Measurements from ENCODE around the gene WFIKKN1. TPM values are rescaled to one million over a fixed set of nuclear protein-coding genes. Genes with fewer than 3 reads are reported as not detected.
A peak's percentile ranks its signal among the peaks of the same experiment; 100 is the strongest.

WFIKKN1 gene
- polyA plus RNA-seq, 10 donors: 0.18 to 0.79 (median 0.40) TPM

- DNase-seq: no peak
These were observed 40.8 kb downstream of the WFIKKN1 start for GRCh38 chr16:671353-672131.

GRCh38 chr16:672371-672770 lies 41.6 kb downstream of the WFIKKN1 start:
- no peak for DNase-seq

DNA sequence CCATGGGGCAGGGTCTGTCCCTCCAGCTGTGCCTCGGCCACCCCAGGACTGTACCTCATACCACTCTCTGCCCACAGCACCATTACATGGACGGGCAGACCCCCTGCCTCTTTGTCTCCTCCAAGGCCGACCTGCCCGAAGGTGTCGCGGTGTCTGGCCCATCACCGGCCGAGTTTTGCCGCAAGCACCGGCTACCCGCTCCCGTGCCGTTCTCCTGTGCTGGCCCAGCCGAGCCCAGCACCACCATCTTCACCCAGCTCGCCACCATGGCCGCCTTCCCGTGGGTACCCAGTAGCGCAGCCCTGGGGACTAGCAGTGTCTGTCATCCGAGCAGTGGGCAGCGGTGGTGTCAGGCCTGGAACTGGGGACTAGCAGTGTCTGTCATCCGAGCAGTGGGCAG lies 42.1 kb downstream of the WFIKKN1 start:
- no peak for DNase-seq

- no peak for DNase-seq
These were observed 42.7 kb downstream of the WFIKKN1 start for GRCh38 chr16:673399-673991.

DNA sequence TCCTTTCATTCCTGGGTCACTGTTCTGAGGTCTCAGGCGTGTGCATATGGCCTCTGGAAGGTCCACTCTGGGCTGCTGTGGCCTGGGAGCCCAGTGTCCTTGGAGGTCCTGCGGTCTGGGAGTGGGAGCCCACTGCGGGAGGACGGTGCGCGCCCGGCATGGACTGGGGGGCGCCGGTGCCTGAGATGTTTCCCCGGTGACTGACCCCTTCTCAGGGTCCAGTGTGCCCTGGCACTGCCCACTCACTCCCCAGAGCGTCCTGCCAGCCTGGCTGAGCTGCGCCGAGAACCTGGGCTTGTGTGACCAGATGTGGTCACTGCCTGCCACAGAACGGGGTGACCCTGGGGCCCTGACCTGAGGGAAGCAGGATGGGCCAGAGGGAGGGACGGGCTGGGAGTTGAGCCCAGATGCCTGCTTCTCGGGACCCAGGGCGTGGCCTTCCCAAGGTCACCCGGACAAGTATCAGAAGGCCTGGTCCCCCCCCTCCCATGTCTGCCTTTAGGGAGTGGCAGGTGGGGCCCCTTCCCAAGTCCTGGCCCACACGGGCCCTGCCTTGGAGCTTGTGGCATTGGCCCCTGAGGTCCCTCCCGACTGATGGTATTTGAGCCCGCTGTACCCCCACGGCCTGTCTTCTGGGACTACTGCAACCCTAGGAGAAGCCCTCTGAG lies 43.6 kb downstream of the WFIKKN1 start:
- DNase-seq: no peak

- DNase-seq: peak in 1 of 3 donors; percentile 49
These were observed 44.4 kb downstream of the WFIKKN1 start, which contains the start of gene RHBDL1 for GRCh38 chr16:674968-675883. Gene RHBDL1 (plus strand): TSS chr16:675671. CDS start chr16:675791, 120 bp downstream.

GRCh38 chr16:675884-676564 lies 45.2 kb downstream of the WFIKKN1 start:
- no peak for DNase-seq

- DNase-seq: no peak
These were observed 45.7 kb downstream of the WFIKKN1 start for GRCh38 chr16:676565-676902.

GRCh38 chr16:676913-677312 lies 46.1 kb downstream of the WFIKKN1 start:
- no peak for DNase-seq

- no peak for DNase-seq
These were observed 46.8 kb downstream of the WFIKKN1 start for GRCh38 chr16:677316-678190.

DNA sequence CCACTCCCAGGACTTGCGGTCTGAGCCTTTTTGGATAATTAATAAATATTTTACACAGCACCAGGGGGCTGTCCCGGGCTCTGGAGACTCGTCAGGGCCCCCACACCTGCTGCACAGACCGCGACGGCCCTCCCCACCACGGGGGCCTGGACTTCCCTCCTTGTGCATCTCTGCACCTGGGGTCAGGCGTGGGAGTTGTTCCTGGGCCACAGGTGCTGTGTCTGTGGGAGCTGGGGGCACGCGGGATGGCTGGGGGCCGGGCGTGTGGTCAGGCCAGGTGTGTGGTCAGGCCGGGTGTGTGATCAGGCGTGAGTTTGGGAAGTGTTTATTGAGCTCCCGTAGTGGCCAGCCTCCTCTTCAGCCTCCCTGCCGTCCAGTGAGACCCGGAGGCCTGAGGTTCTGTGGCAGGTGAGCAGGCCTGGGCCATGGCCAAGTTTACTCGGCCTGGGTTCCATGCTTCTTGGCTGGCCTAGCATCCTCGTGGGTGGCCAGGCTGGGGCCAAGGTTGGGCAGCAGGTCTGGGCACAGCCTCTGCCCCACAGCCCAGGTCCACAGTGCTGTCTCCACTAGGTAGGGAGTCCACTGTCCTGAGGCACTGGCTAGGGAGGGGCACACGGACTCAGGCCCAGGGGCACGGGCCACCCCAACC lies 47.5 kb downstream of the WFIKKN1 start:
- no peak for DNase-seq

- peak; percentile 45 to 88 (median 66) for DNase-seq
These were observed 48.4 kb downstream of the WFIKKN1 start for GRCh38 chr16:678858-679813.

DNA sequence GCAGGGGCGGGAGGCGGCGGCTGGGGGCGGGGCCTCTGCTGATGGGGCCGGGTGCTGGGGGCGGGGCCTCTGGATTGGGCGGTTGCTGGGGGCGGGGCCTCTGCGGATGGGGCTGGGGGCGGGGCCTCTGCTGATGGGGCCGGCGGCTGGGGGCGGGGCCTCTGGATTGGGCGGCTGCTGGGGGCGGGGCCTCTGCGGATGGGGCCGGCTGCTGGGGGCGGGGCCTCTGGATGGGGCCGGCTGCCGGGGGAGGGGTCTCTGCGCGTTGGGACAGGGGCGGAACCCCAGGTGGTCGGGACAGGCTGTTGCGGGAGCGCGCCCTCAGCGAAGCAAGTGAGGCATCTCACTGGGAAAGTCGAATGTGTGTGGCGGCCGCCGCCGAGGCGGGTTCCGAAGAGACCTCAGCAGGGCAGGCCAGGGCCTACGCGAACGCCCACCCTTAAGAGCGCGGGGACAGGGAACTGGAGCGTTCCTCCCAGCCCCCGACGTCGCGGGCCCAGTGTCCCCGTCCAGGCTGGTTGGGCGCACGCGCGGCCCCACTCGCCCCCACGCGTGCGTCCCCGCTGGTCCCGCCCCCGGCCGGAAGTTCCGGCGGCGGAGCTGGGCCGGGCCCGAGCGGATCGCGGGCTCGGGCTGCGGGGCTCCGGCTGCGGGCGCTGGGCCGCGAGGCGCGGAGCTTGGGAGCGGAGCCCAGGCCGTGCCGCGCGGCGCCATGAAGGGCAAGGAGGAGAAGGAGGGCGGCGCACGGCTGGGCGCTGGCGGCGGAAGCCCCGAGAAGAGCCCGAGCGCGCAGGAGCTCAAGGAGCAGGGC lies 49.2 kb downstream of the WFIKKN1 start, which contains the start of gene STUB1:
Gene STUB1, plus strand, starts transcription at position 597 of the 811 bp plus-strand sequence. Its CDS starts 116 bp downstream, at position 713.
- peak; percentile 81 to 96 (median 92) for DNase-seq

DNA sequence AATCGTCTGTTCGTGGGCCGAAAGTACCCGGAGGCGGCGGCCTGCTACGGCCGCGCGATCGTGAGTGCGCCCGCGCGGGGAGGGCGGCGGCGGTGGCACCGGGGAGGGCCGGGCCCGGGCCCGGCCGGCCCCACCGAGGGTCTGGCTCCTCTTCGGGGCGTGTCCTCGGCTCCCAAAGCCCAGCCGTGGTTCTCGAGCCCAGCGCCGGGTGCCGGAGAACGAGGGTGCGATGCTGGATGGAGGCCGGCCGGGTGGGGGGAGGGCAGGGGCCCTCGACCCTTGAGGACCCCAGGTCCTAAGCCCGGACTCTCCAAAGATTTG lies 49.8 kb downstream of the WFIKKN1 start:
- no peak for DNase-seq

- DNase-seq: peak in 1 of 3 donors; percentile 36
These were observed 50.4 kb downstream of the WFIKKN1 start for GRCh38 chr16:680967-681745.

GRCh38 chr16:681746-682427 lies 51.1 kb downstream of the WFIKKN1 start:
- DNase-seq: no peak

All from muscle of back (tissue), 11 donors.